Panc1 (cell line): ENCODE results near the gene UIMC1. TPM values are rescaled to one million over a fixed set of nuclear protein-coding genes. Genes with fewer than 3 reads are reported as not detected.

Source experiments
- ATAC-seq: fragments of 200-7000 bp; cut with Tn5 transposase; 2 replicates; pipeline ENCODE4 v1.9.1; 2020; ENCODE audit warnings: mild to moderate bottlenecking, moderate library complexity
- BruUV-seq: library from RNA; stranded (reverse); fragments of 400-500 nt; replicated peaks from 2 replicates; lab custom pipeline; 2021; lab: Mats Ljungman, UMichigan
- CTCF ChIA-PET: fragments of 300-600 bp; sonication (Branson Sonifier 250); formaldehyde crosslinking; loops from one replicate; lab custom pipeline; 2022; ENCODE audit warnings: antibody characterized with exemption; lab: Charles Lee
- POLR2A ChIA-PET: fragments of 300-600 bp; sonication (Branson Sonifier 250); formaldehyde crosslinking; loops from one replicate; lab custom pipeline; 2022; ENCODE audit warnings: antibody characterized with exemption; lab: Charles Lee
- DNase-seq: peaks from one replicate; pipeline ENCODE4 v3.0.0-alpha.2; 2010; ENCODE audit warnings: low read depth, low spot score
- H3K27ac ChIP-seq: 2 replicates; pipeline ENCODE4 v1.5.1; 2011; ENCODE audit warnings: mild to moderate bottlenecking, low read length, inconsistent platforms
- H3K27me3 ChIP-seq: fragments of 200-500 bp; sonication (Bioruptor generic); 2 replicates; pipeline ENCODE4 v1.6.0; 2014; ENCODE audit warnings: low read length, inconsistent platforms; ENCODE audit not compliant: control insufficient read depth, insufficient read depth
- H3K36me3 ChIP-seq: fragments of 200-500 bp; sonication (Bioruptor generic); 2 replicates; pipeline ENCODE4 v1.5.1; 2014; ENCODE audit warnings: inconsistent platforms, mild to moderate bottlenecking, low read length, moderate library complexity; ENCODE audit not compliant: control insufficient read depth, insufficient read depth
- H3K4me1 ChIP-seq: 2 replicates; pipeline ENCODE4 v1.5.1; 2011; ENCODE audit warnings: inconsistent platforms, mild to moderate bottlenecking, low read length, moderate library complexity; ENCODE audit not compliant: control insufficient read depth, insufficient read depth
- H3K4me3 ChIP-seq, 2 experiments: 2 replicates each; pipeline ENCODE4 v1.5.1; 2011 to 2012; ENCODE audit warnings: low read depth in 2 of 2, low read length in 2 of 2, mild to moderate bottlenecking in 2 of 2, inconsistent platforms in 1 of 2, moderate library complexity in 1 of 2
- H3K9me3 ChIP-seq: fragments of 200-500 bp; sonication (Bioruptor generic); 2 replicates; pipeline ENCODE4 v1.5.1; 2014; ENCODE audit warnings: low read depth, mild to moderate bottlenecking, inconsistent platforms, low read length, moderate library complexity; ENCODE audit not compliant: control insufficient read depth, insufficient read depth
- POLR2AphosphoS5 ChIP-seq: IDR thresholded peaks from 2 replicates; pipeline ENCODE4 v1.6.1; 2012; ENCODE audit warnings: mild to moderate bottlenecking, low read depth, low read length, moderate library complexity
- SIN3A ChIP-seq: IDR thresholded peaks from 2 replicates; pipeline ENCODE4 v1.6.1; 2012; ENCODE audit warnings: low read depth, mild to moderate bottlenecking, low read length, moderate library complexity, borderline replicate concordance; ENCODE audit not compliant: insufficient read depth
- TCF7L2 ChIP-seq: IDR thresholded peaks from 2 replicates; pipeline ENCODE4 v1.6.1; 2011; ENCODE audit warnings: mild to moderate bottlenecking, low read depth, low read length, inconsistent platforms
- in situ Hi-C: cut with HindIII; loops from 2 replicates; pipeline ENCODE4 v1.10.0; 2016; ENCODE audit warnings: low sequenced_read_pairs, low pct_unique_long_range_greater_than_20kb
- intact Hi-C: fragments of 100-400 bp; cut with micrococcal nuclease; formaldehyde crosslinking; loops from one replicate; pipeline ENCODE4 v1.10.0; 2022; ENCODE audit not compliant: unreplicated experiment
- total RNA-seq: library from RNA; stranded (reverse); gene quantifications from one replicate; pipeline ENCODE4 v1.2.1, GENCODE V29; 2021; ENCODE audit not compliant: unreplicated experiment
- TF ChIP-seq, protein P1 (sequence below), 2 experiments: IDR thresholded peaks; 2 replicates each; pipeline ENCODE4 v1.6.1; 2011 to 2012; ENCODE audit warnings: low read depth in 2 of 2, control low read depth in 1 of 2, low read length in 1 of 2, mild to moderate bottlenecking in 1 of 2, moderate library complexity in 1 of 2; ENCODE audit not compliant: insufficient read depth in 1 of 2
- TF ChIP-seq, protein P2 (sequence below): fragments of 450-650 bp; IDR thresholded peaks from 2 replicates; pipeline ENCODE4 v1.5.1; 2017; ENCODE audit warnings: mild to moderate bottlenecking

UIMC1 gene
- total RNA-seq, 1 experiment from 2014 or later, result 37.1 TPM

DNA sequence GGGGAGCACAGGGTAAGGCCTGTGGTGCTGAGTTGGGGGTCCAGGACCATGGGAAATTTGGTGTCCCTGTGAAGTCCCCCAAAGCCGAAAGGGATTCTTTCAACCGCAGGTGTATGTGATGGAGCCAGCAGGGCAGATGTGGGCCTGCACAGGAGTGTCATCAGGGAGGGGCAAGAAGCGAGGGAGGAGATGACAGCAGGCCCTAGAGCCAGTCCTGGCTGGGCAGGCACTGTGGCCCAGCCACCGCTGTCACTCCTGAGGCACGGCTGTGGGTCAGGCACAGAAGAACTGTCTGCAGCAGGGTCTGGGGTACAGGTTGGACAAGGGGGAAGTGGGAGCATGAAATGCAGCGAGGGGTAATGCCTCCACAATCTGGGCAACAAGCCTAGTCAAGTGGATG lies 112.3 kb downstream of the UIMC1 start:
- Histone ChIP-seq H3K4me1 (no peaks in the 10 kb centered on the region), H3K9me3 (no peaks in the 10 kb centered on the region), H3K27me3 (no peaks in the 10 kb centered on the region; the same call in 1 of the 2 replicates), H3K36me3 (no peaks in the 10 kb centered on the region), H3K27ac (no peak overlapping the region), H3K4me3 (no peak overlapping the region)
- no TSS peak for BruUV-seq
- DNase-seq (no peak), ATAC-seq (no peak)
- in situ Hi-C loops, result no loop called here
- POLR2A ChIA-PET, result no interaction called here
- TF ChIP-seq SIN3A (no peak), POLR2AphosphoS5 (no peak), TCF7L2 (no peak)
- TF ChIP-seq, protein P1, sequence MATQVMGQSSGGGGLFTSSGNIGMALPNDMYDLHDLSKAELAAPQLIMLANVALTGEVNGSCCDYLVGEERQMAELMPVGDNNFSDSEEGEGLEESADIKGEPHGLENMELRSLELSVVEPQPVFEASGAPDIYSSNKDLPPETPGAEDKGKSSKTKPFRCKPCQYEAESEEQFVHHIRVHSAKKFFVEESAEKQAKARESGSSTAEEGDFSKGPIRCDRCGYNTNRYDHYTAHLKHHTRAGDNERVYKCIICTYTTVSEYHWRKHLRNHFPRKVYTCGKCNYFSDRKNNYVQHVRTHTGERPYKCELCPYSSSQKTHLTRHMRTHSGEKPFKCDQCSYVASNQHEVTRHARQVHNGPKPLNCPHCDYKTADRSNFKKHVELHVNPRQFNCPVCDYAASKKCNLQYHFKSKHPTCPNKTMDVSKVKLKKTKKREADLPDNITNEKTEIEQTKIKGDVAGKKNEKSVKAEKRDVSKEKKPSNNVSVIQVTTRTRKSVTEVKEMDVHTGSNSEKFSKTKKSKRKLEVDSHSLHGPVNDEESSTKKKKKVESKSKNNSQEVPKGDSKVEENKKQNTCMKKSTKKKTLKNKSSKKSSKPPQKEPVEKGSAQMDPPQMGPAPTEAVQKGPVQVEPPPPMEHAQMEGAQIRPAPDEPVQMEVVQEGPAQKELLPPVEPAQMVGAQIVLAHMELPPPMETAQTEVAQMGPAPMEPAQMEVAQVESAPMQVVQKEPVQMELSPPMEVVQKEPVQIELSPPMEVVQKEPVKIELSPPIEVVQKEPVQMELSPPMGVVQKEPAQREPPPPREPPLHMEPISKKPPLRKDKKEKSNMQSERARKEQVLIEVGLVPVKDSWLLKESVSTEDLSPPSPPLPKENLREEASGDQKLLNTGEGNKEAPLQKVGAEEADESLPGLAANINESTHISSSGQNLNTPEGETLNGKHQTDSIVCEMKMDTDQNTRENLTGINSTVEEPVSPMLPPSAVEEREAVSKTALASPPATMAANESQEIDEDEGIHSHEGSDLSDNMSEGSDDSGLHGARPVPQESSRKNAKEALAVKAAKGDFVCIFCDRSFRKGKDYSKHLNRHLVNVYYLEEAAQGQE (IDR thresholded peaks at IDR 0.05; ENCODE audit: insufficient read depth in 1 of 2, low read depth in 2 of 2, low read length in 1 of 2), result no peak
- TF ChIP-seq, protein P2, sequence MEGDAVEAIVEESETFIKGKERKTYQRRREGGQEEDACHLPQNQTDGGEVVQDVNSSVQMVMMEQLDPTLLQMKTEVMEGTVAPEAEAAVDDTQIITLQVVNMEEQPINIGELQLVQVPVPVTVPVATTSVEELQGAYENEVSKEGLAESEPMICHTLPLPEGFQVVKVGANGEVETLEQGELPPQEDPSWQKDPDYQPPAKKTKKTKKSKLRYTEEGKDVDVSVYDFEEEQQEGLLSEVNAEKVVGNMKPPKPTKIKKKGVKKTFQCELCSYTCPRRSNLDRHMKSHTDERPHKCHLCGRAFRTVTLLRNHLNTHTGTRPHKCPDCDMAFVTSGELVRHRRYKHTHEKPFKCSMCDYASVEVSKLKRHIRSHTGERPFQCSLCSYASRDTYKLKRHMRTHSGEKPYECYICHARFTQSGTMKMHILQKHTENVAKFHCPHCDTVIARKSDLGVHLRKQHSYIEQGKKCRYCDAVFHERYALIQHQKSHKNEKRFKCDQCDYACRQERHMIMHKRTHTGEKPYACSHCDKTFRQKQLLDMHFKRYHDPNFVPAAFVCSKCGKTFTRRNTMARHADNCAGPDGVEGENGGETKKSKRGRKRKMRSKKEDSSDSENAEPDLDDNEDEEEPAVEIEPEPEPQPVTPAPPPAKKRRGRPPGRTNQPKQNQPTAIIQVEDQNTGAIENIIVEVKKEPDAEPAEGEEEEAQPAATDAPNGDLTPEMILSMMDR, result no peak
- CTCF ChIA-PET, result no interaction called here
- intact Hi-C loops, result no loop called here

DNA sequence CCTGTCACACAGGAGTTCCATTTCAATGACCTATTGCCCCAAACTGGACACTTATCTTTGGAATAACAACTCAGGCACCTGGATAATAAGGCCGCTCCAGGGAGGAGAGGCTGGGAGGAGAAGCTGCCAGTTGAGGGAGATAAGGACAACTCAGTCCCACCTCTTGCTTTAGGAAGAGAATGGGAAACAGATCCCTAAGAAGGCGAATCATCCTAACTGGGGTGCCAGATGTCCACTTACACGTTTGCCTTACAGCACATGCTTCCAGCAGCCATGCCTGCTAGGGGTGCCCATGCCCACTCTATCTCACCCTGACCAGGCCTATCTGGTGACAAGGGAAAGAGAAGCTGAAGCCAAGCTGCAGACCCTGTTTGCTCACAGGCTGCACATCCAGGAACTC lies 113.9 kb downstream of the UIMC1 start:
- BruUV-seq, result no TSS peak
- ChIA-PET POLR2A (no interaction called here), CTCF (no interaction called here)
- DNase-seq (no peak), ATAC-seq (no peak)
- in situ Hi-C loops (no loop called here), intact Hi-C loops (no loop called here)
- no peak overlapping the region for H3K27ac ChIP-seq
- no peak overlapping the region for H3K4me3 ChIP-seq
- H3K9me3 ChIP-seq, result no peaks in the 10 kb centered on the region
- no peaks in the 10 kb centered on the region for H3K4me1 ChIP-seq
- H3K36me3 ChIP-seq, result no peaks in the 10 kb centered on the region
- TF ChIP-seq TCF7L2 (no peak), POLR2AphosphoS5 (no peak), SIN3A (no peak)
- TF ChIP-seq, protein P1 (IDR thresholded peaks at IDR 0.05; ENCODE audit: insufficient read depth in 1 of 2, low read depth in 2 of 2, low read length in 1 of 2), result no peak
- TF ChIP-seq, protein P2, result no peak
- H3K27me3 ChIP-seq, result no peaks in the 10 kb centered on the region; the same call in 1 of the 2 replicates
